Neural progenitor cell (in vitro differentiated cells): ENCODE results near the gene LRRC47. TPM values are rescaled to one million over a fixed set of nuclear protein-coding genes. Genes with fewer than 3 reads are reported as not detected.

Experiments used
- DNase-seq: peaks from one replicate; pipeline ENCODE4 v3.0.0-alpha.2; 2016; ENCODE audit warnings: low spot score
- H2AFZ ChIP-seq: fragments of 200-600 bp; sonication (generic); replicated peaks from 2 replicates; pipeline ENCODE4 v1.6.1; 2016; ENCODE audit warnings: antibody characterized with exemption
- H3F3A ChIP-seq: fragments of 200-600 bp; sonication (generic); 2 replicates; pipeline ENCODE4 v1.6.1; 2016; ENCODE audit warnings: antibody characterized with exemption, low read depth
- H3K27ac ChIP-seq: fragments of 200-600 bp; sonication (generic); 2 replicates; pipeline ENCODE4 v1.5.1; 2016; ENCODE audit warnings: mild to moderate bottlenecking
- H3K27me3 ChIP-seq: fragments of 200-600 bp; sonication (generic); 2 replicates; pipeline ENCODE4 v1.6.1; 2016; ENCODE audit warnings: mild to moderate bottlenecking, moderate library complexity
- H3K36me3 ChIP-seq: fragments of 200-600 bp; sonication (generic); 2 replicates; pipeline ENCODE4 v1.5.1; 2016
- H3K4me1 ChIP-seq: fragments of 200-600 bp; sonication (generic); 2 replicates; pipeline ENCODE4 v1.6.1; 2016; ENCODE audit warnings: mixed run types
- H3K4me2 ChIP-seq: fragments of 200-600 bp; sonication (generic); 2 replicates; pipeline ENCODE4 v1.6.1; 2016
- H3K4me3 ChIP-seq: fragments of 200-600 bp; sonication (generic); 2 replicates; pipeline ENCODE4 v1.5.1; 2016
- H3K79me2 ChIP-seq: fragments of 200-600 bp; sonication (generic); 2 replicates; pipeline ENCODE4 v1.6.1; 2016; ENCODE audit warnings: low read depth
- H3K9ac ChIP-seq: fragments of 200-600 bp; sonication (generic); 2 replicates; pipeline ENCODE4 v1.6.1; 2016
- H3K9me3 ChIP-seq: fragments of 200-600 bp; sonication (generic); 2 replicates; pipeline ENCODE4 v1.5.1; 2016; ENCODE audit warnings: low read depth
- H4K20me1 ChIP-seq: fragments of 200-600 bp; sonication (generic); 2 replicates; pipeline ENCODE4 v1.6.1; 2016; ENCODE audit warnings: low read depth
- H3K27ac Mint-ChIP-seq: 3 replicates; pipeline ENCODE4 v1.8.0; 2021; ENCODE audit warnings: mixed read lengths
- H3K27me3 Mint-ChIP-seq: 2 replicates; pipeline ENCODE4 v1.8.0; 2022; ENCODE audit warnings: low read depth, mild to moderate bottlenecking, inconsistent platforms, moderate library complexity, mixed read lengths; ENCODE audit not compliant: insufficient read depth
- H3K36me3 Mint-ChIP-seq: 3 replicates; pipeline ENCODE4 v1.8.0; 2021; ENCODE audit warnings: mixed read lengths
- H3K4me1 Mint-ChIP-seq: 3 replicates; pipeline ENCODE4 v1.8.0; 2021; ENCODE audit warnings: mixed read lengths
- H3K4me3 Mint-ChIP-seq: 3 replicates; pipeline ENCODE4 v1.8.0; 2021; ENCODE audit warnings: mild to moderate bottlenecking, moderate library complexity, mixed read lengths
- H3K9me3 Mint-ChIP-seq: 3 replicates; pipeline ENCODE4 v1.8.0; 2020; ENCODE audit warnings: mixed read lengths
- EZH2 ChIP-seq: fragments of 200-600 bp; sonication (generic); IDR thresholded peaks from 2 replicates; pipeline ENCODE4 v1.6.1; 2017; ENCODE audit warnings: antibody characterized with exemption, mild to moderate bottlenecking, moderate library complexity
- EZH2phosphoT487 ChIP-seq: fragments of 200-600 bp; sonication (generic); IDR thresholded peaks from 2 replicates; pipeline ENCODE4 v1.6.1; 2017; ENCODE audit warnings: antibody characterized with exemption
- total RNA-seq: library from RNA; depleted of rRNA; stranded (reverse); fragments of >200 nt; gene quantifications from 2 replicates; pipeline ENCODE4 v1.2.3, GENCODE V29; 2015; ENCODE audit warnings: low replicate concordance
- TF ChIP-seq, protein P1 (sequence below): fragments of 200-600 bp; sonication (generic); IDR thresholded peaks from 2 replicates; pipeline ENCODE4 v1.5.1; 2017; ENCODE audit warnings: antibody characterized with exemption, mild to moderate bottlenecking

The LRRC47 gene
- total RNA-seq, 1 donor from 2014 or later = 51.0 TPM

DNA sequence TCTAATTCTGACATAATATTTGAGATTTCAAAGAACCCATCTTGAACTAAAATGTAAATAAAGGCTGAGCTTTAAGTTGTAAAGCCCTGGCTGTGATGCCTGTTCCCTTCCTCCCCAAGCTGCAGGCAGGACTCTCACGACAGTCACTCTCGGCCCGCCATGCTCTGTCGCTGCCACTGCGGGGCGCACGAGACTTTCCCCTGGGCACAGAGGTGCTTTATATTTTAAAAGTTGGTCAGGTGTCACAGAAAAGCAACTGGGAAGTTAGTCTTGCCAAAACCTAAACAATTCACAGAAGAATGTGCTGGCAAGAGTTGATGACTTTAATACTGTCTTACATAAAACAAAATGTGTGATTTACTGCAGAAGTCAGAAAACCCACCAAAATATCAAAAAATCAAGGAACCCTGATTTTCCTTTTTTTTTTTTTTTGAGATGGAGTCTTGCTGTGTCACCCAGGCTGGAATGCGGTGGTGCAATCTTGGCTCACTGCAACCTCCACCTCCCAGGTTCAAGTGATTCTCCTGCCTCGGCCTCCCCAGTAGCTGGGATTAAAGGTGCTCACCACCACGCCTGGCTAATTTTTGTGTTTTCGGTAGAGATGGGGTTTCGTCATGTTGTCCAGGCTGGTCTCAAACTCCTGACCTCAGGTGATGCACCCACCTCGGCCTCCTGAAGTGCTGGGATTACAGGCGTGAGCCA is 10.7 kb downstream of the LRRC47 start:
- H3K9me3 Mint-ChIP-seq = no peaks in the 10 kb centered on the region
- H3K27ac Mint-ChIP-seq = no peak overlapping the region
- no peaks in the 10 kb centered on the region for H3K27me3 ChIP-seq
- H3K27ac ChIP-seq = no peak overlapping the region
- no peak for TF ChIP-seq EZH2
- TF ChIP-seq, protein P1, sequence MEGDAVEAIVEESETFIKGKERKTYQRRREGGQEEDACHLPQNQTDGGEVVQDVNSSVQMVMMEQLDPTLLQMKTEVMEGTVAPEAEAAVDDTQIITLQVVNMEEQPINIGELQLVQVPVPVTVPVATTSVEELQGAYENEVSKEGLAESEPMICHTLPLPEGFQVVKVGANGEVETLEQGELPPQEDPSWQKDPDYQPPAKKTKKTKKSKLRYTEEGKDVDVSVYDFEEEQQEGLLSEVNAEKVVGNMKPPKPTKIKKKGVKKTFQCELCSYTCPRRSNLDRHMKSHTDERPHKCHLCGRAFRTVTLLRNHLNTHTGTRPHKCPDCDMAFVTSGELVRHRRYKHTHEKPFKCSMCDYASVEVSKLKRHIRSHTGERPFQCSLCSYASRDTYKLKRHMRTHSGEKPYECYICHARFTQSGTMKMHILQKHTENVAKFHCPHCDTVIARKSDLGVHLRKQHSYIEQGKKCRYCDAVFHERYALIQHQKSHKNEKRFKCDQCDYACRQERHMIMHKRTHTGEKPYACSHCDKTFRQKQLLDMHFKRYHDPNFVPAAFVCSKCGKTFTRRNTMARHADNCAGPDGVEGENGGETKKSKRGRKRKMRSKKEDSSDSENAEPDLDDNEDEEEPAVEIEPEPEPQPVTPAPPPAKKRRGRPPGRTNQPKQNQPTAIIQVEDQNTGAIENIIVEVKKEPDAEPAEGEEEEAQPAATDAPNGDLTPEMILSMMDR = peak; percentile 62
- H3K4me1 ChIP-seq = no peaks in the 10 kb centered on the region
- no peaks in the 10 kb centered on the region for H3F3A ChIP-seq
- no peak overlapping the region for H3K4me2 ChIP-seq
- no peak overlapping the region for H3K9ac ChIP-seq
- H3K36me3 ChIP-seq = no peaks in the 10 kb centered on the region
- H3K9me3 ChIP-seq = no peaks in the 10 kb centered on the region
- no peaks in the 10 kb centered on the region for H3K79me2 ChIP-seq
- peak overlapping the region; percentile 37 for H3K4me3 Mint-ChIP-seq
- H3K4me1 Mint-ChIP-seq = no peaks in the 10 kb centered on the region
- H3K27me3 Mint-ChIP-seq = peaks cover 3% of the 10 kb centered on the region
- peaks cover 19% of the 10 kb centered on the region for H4K20me1 ChIP-seq
- peaks cover 13% of the 10 kb centered on the region for H3K36me3 Mint-ChIP-seq
- no peak overlapping the region for H2AFZ ChIP-seq
- DNase-seq = peak; percentile 43
- no peak overlapping the region for H3K4me3 ChIP-seq

DNA sequence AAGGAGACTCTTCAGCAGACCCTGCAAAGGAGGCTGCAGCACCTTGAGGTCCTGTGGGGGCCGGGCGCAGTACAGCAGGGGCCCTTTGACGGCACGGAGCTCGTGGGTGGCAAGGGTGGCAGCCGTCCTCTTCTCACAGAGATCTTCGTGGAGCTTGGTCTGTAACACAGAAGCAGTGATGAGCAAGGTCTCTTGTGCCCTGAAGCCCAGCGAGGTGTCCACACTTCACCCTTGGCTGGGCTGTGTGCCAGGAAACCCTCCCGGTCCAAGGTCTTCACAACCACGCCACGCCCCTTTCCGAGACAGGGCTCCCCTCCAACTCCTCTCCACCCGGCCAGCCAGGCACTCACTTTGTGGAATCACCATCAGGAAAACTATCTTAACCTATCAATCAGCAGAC is 11.3 kb downstream of the LRRC47 start:
- H3K9ac ChIP-seq = no peak overlapping the region
- H3K27me3 ChIP-seq = no peaks in the 10 kb centered on the region
- Mint-ChIP-seq H3K9me3 (no peaks in the 10 kb centered on the region), H3K4me1 (no peaks in the 10 kb centered on the region), H3K27me3 (peaks cover 3% of the 10 kb centered on the region), H3K36me3 (peaks cover 18% of the 10 kb centered on the region), H3K27ac (no peak overlapping the region), H3K4me3 (peak overlapping the region; percentile 37)
- TF ChIP-seq, protein P1 = no peak
- TF ChIP-seq EZH2phosphoT487 = no peak
- no peak for TF ChIP-seq EZH2
- H3K4me2 ChIP-seq = no peak overlapping the region
- H3F3A ChIP-seq = no peaks in the 10 kb centered on the region
- no peaks in the 10 kb centered on the region for H3K4me1 ChIP-seq
- H3K27ac ChIP-seq = no peak overlapping the region
- no peak for DNase-seq
- no peaks in the 10 kb centered on the region for H3K79me2 ChIP-seq
- H3K4me3 ChIP-seq = no peak overlapping the region
- H2AFZ ChIP-seq = no peak overlapping the region
- no peaks in the 10 kb centered on the region for H3K9me3 ChIP-seq
- H4K20me1 ChIP-seq = peaks cover 18% of the 10 kb centered on the region
- no peaks in the 10 kb centered on the region for H3K36me3 ChIP-seq

DNA sequence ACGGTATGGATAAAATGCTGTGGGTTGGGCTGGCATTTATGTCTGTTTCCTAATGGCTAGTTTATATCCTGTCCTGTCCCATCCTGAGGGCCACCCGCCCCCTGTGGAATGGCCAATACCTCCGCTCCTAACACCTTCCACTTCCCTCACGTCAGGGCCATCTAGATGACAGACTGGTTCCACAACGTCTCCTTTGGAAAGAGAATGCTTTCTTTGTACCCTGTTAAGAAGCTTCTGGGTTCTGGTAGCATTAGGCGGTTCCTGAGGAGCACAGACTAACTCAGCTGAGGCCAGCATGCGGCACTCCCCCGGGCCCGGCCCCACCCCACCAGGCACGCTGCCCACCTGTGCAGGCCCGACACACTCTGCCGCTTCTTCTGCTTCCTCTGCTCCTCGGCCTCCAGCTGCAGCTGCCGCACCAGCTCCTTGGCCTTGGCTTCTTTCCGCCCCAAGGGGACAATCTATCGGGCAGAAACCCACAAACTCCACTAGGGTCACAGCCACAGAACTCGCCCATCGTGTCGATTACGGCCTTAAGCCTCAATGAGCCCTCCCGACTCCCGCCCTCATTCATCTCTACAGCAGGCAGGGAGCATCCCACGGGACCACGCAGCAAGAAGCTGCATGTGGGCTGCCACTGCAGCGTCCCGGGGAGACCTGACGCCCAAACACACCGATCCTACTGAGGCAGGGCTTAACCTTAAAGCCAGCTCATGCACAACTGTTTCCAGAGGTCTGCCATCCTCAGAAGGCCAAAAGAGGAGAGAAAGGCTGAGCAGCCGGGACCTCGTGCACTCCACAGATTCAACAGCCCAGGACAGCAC is 12.4 kb downstream of the LRRC47 start:
- no peaks in the 10 kb centered on the region for H3K27me3 ChIP-seq
- DNase-seq = no peak
- H3F3A ChIP-seq = no peaks in the 10 kb centered on the region
- no peak overlapping the region for H2AFZ ChIP-seq
- Mint-ChIP-seq H3K4me3 (no peak overlapping the region), H3K9me3 (no peaks in the 10 kb centered on the region), H3K27me3 (peaks cover 3% of the 10 kb centered on the region), H3K36me3 (peaks cover 26% of the 10 kb centered on the region), H3K27ac (no peak overlapping the region), H3K4me1 (no peaks in the 10 kb centered on the region)
- H4K20me1 ChIP-seq = peaks cover 7% of the 10 kb centered on the region
- no peak overlapping the region for H3K4me3 ChIP-seq
- TF ChIP-seq, protein P1 = no peak
- TF ChIP-seq EZH2 (no peak), EZH2phosphoT487 (no peak)
- H3K27ac ChIP-seq = no peak overlapping the region
- no peaks in the 10 kb centered on the region for H3K36me3 ChIP-seq
- no peaks in the 10 kb centered on the region for H3K79me2 ChIP-seq
- H3K4me1 ChIP-seq = no peaks in the 10 kb centered on the region
- no peaks in the 10 kb centered on the region for H3K9me3 ChIP-seq
- no peak overlapping the region for H3K4me2 ChIP-seq
- no peak overlapping the region for H3K9ac ChIP-seq
